Brain pericyte (primary cell): Measurements from ENCODE around the gene MTCL1.

Source experiments
- DNase-seq: peaks from one replicate; pipeline ENCODE4 v3.0.0-alpha.2; 2012; ENCODE audit warnings: low read depth, low spot score

MTCL1 gene

GRCh38 chr18:8860845-8861642 is 155.7 kb downstream of the MTCL1 start:
- no peak for DNase-seq

DNA sequence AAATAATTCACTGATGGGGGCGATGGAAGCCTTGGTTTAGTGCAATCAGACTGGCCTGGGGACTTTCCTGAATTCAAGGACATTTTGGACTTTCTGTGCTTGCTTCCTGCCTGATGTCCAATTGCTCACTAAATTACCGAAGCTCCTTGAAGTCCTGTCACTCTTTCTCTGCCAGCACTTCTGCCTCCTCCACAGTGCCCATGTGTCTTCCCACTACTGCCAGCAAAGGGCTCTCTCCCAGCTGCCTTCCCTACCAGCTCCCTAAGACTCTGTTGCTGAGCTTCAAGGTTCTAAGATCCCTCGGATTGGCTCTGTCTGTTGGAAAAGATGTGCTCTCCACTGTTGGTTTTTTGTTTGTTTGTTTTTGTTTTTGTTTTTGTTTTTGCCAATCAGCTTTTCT is 158.1 kb downstream of the MTCL1 start:
- DNase-seq, result no peak

GRCh38 chr18:8865934-8866333 is 160.6 kb downstream of the MTCL1 start:
- DNase-seq, result no peak

DNA sequence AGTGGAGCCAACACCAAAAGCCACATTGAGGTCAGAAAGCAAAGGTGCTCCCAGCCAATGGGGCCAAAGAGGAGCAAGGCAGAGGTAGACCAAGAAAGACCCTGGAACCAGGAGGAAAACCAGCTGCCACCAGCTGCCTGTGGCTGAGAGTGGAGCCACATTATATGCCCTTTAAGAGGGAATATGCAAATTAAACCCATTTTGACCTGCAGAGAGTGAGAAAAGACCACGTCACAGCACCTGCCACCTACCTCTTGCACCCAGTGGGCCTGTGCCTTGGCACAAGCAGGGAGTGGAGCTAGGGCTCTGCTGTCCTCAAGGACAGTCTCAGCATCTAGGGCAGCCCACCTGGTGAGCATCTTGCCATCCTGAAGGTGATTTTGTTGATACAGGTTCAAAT is 161.3 kb downstream of the MTCL1 start:
- no peak for DNase-seq

GRCh38 chr18:8868276-8868675 is 162.9 kb downstream of the MTCL1 start:
- no peak for DNase-seq

- DNase-seq, result no peak
Measured at GRCh38 chr18:8868779-8869415, 163.5 kb downstream of the MTCL1 start.

DNA sequence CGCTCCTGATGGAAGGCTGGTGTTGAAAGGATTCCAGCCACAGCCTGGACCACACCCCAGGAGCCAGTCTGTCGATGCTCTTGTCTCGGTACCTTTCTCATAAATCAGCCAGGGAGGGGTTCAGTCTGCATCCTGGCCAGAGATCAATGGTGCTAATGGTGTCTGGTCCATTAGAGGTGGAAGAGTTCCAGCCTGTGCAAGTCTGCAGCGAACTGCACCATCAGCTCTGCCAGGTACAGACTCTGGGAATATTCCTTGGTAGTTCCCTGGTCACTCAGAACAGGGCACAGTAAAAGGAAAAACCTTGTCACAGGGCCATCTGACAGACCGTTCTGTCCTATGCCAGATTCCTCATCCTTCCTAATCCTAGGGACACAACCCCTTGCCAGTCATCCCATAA is 164.3 kb downstream of the MTCL1 start:
- DNase-seq, result no peak

GRCh38 chr18:8870528-8870927 is 165.2 kb downstream of the MTCL1 start:
- no peak for DNase-seq

- DNase-seq, result no peak
Measured at GRCh38 chr18:8871489-8871888, 166.1 kb downstream of the MTCL1 start.

- no peak for DNase-seq
Measured at GRCh38 chr18:8874872-8875271, 169.5 kb downstream of the MTCL1 start.

DNA sequence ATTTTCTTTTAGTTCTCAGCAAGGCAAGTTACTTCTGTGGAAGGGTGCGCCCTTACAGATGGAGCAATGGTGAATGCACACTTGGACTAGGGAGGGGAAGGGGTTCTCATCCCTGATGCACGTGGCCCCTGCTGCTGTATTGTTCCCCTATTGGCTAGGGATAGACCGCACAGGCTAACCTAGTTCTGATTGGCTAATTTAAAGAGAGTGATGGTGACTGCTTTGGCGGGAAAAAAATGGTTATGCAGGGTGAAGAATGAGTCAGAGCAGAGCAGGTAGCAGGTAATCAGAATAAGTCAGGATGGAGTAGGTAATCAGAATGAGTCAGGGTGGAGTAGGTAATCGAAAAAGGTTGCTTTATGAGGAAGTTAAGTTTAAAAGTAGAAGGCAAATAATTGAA is 171.5 kb downstream of the MTCL1 start:
- DNase-seq, result no peak

GRCh38 chr18:8881103-8881502 is 175.7 kb downstream of the MTCL1 start:
- DNase-seq, result no peak
